H7 (cell line): ENCODE measurements around the gene LMNB1. TPM values are rescaled to one million over a fixed set of nuclear protein-coding genes. Genes with fewer than 3 reads are reported as not detected.
A peak's percentile ranks its signal among the peaks of the same experiment; 100 is the strongest.

Source experiments
- DNase-seq: peaks from one replicate; pipeline ENCODE4 v3.0.0; 2012
- H3K27me3 ChIP-seq: 2 replicates; pipeline ENCODE4 v1.6.0; 2011; ENCODE audit warnings: mild to moderate bottlenecking, low read length; ENCODE audit not compliant: control insufficient read depth, insufficient read depth
- H3K36me3 ChIP-seq: replicated peaks from 2 replicates; pipeline ENCODE4 v1.5.1; 2011; ENCODE audit warnings: low read length; ENCODE audit not compliant: control insufficient read depth, insufficient read depth
- H3K4me3 ChIP-seq: 2 replicates; pipeline ENCODE4 v1.5.1; 2011; ENCODE audit warnings: low read depth, mild to moderate bottlenecking, control low read depth, low read length, moderate library complexity; ENCODE audit not compliant: insufficient read depth
- total RNA-seq: library from RNA; depleted of rRNA; stranded (reverse); fragments of >200 nt; shearing (Covaris generic); gene quantifications from 2 replicates; pipeline ENCODE4 v1.2.3, GENCODE V29; 2014; rRNA removed

The LMNB1 gene
- total RNA-seq, 1 experiment from 2014 or later: 174 TPM

DNA sequence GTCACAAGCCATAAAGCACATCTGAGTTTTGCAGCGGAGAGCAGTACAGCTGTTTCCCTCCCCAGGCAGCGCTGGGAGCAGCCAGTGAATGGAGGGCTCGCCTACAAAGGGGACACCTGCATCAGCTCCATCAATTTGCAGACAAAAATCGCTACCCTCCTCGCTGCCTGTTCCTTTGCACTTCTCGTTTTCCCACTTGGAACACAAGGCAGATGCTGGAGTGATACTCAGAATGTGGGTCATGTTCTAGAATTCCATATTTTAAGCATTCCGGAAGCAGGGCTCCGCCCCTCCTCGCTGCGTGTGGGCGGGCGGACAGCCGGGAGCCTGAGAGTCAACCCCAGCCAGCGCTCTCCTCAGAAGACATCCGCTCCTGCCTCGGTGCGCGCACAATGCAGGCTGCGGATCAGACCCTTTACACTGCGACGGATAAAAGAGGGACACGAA is 92.1 kb downstream of the LMNB1 start:
- H3K36me3 ChIP-seq: no peaks in the 10 kb centered on the region
- peak; percentile 84 for DNase-seq
- H3K27me3 ChIP-seq: no peaks in the 10 kb centered on the region
- H3K4me3 ChIP-seq: peak overlapping the region; percentile 14; the same call in 1 of the 2 replicates

DNA sequence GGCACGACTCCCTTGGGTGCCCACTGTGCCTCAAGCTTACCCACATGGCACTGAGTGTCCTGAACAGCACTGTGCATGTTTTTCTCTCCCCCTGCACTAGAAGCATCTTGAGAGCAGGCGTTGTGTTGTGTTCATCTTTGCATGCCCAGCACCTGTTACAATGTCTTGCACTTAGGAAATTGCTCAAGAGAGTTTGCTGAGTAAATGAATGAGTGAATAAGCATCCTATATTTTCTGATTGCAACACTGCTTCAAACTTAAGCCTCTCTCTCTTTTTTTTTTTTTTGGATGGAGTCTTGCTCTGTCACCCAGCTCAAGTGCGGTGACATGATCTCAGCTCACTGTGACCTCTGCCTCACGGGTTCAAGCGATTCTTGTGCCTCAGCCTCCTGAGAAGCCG is 94.5 kb downstream of the LMNB1 start:
- DNase-seq: no peak
- Histone ChIP-seq H3K27me3 (no peaks in the 10 kb centered on the region), H3K4me3 (no peak overlapping the region), H3K36me3 (no peaks in the 10 kb centered on the region)

DNA sequence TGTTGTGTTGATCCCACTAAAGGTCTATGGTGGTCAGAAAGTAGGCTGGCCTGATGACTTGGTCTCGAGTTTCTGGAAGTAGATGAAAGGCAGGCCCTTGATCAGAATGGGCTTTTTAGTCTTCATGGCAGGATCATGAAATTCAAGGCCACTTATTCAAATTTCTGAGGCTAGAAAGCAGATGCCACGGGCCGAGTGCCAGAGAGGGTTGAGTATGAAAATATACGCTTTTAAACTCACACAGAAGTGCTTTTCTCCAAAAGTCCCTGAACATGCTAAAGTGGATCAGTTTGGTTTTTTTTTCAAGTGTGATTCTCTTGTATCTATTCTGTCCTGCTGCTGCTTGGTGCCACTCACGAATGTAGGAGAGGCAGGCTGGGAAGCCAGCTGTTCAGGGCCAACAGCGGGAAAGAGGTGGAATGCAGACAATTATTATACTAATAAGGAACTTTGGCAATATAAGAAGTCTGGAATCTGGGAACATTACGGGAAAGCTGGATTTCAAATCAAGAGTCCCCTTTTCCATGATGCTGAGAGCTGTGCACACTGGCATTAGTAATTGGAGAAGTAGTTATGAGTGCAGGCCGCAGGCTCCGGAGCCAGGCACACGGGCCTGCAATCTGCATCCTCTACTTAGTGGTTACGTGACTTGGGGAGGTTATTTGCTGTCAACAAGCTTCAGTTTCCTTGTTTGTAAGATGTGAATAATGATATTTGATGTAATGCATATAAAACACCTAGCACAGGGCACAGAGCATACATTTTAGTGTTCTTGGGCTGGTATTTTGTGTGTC is 95.8 kb downstream of the LMNB1 start:
- no peak for DNase-seq
- no peak overlapping the region for H3K4me3 ChIP-seq
- H3K36me3 ChIP-seq: no peaks in the 10 kb centered on the region
- H3K27me3 ChIP-seq: no peaks in the 10 kb centered on the region

DNA sequence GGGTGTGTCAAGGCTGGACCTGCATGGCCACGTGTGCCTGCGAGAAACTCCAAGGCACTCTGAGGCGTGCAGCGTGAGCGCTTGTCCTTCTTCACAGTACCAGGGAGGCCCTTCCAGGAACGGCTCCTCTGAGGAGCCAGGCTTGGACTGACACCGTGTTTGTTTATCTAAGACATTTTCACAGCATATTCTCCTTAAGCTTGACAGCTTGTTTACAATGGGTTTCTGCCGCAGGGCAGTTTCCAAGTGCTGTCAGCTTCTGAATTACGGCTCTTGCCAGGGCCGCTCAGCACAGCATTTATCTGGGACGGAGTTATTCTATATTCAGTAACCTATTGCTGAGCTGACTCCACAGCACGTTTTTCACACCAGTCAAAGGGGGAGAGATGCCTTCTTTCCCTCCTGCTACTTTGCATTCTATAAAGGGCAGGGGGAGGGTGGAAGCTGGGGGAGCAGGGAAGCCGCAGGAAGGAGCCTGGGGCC is 98.4 kb downstream of the LMNB1 start:
- Histone ChIP-seq H3K4me3 (no peak overlapping the region), H3K36me3 (no peaks in the 10 kb centered on the region), H3K27me3 (no peaks in the 10 kb centered on the region)
- DNase-seq: no peak

DNA sequence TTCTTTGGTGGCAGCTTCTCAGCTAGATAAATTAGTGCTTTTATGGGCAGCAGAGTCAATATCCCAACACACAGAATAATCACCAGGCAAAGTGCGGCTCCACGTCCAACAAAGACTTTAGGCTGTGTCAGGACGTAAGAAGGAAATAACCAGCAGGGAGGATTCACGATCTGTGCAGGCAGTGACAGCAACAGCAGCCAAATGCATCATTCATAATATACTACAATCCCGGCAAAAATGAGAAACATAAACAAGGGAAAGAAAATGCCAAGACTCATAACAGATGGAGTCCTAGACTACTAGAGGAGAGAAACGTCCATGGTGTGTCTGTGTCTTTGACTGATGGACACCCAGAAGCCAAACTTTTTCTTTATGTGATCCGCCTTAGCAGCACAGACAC is 100.7 kb downstream of the LMNB1 start:
- Histone ChIP-seq H3K4me3 (no peak overlapping the region), H3K27me3 (no peaks in the 10 kb centered on the region), H3K36me3 (no peaks in the 10 kb centered on the region)
- no peak for DNase-seq

DNA sequence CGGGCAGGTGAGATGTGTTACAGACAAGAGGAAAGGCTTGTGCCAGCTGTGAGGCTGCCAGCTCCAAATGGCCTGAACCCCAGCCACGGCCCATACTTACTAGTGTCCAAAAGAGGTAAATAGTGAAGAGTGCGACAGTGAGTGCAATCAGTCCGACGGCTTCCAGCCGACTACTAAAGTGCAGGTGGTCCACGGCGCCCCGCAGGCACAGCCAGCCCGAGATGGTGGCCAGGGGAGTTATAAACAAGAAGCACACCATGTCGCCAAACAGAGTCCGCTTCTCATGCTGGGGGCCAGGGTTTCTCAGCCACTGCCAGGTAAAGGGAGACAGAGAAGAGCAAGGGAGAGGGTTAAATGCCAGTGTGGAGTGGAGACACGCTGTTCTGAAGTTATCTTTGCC is 101.1 kb downstream of the LMNB1 start:
- no peak overlapping the region for H3K4me3 ChIP-seq
- no peak for DNase-seq
- H3K36me3 ChIP-seq: no peaks in the 10 kb centered on the region
- H3K27me3 ChIP-seq: no peaks in the 10 kb centered on the region

DNA sequence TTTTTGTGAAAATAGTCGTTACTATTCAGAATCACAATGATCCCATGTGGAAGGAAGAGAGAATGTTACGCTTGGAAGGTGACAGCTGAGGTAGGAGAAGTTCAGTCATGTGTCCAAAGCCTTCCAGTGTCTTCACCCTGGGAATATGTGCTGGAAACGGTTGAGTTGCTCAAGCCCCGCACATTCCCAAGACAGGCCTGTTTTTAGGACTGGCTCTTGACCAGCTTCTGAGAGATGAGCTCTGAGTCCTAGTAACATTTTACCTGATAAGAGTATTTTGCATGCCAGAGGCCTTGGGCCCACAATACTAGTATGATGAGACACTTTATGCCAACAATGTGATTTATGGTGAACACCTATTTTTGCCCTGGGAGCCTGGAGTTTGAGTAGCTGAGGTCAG is 101.7 kb downstream of the LMNB1 start:
- Histone ChIP-seq H3K4me3 (no peak overlapping the region), H3K36me3 (no peaks in the 10 kb centered on the region), H3K27me3 (no peaks in the 10 kb centered on the region)
- DNase-seq: no peak

DNA sequence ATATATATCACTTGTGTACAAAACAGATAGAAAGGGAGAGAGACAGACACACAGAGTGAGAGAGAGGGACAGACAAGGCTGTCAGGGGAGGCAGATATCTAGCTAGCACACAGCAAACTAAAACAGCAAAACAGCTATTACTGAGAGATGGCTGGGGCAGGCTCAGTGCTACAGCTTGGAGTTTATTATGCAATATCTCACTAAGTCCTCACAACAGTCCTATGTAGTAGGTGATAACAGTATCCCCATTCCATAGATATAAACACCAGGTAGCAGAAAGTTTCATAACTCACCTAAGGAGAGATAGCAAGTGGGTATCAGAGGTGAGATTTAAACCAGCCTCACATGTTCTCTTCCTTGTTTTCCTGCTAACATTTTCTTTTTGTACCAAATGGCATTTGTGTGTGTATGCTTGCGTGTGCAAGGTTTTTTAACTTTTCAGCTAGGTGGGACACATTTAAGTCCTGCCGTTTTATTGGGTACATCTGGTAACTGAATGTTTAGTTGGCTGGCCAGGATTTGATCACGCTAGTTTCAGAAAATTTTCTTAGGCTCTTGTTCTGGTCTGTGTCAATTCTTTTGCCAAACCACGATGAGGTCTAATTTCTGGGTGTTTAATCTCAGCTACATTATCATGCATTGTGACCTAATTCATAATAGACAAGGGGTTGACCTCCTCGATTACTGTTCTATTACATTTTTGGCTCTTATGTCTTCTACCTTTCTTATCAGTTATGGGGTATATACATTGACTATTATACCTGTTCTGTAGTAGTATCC is 105.1 kb downstream of the LMNB1 start:
- no peaks in the 10 kb centered on the region for H3K36me3 ChIP-seq
- no peaks in the 10 kb centered on the region for H3K27me3 ChIP-seq
- DNase-seq: no peak

DNA sequence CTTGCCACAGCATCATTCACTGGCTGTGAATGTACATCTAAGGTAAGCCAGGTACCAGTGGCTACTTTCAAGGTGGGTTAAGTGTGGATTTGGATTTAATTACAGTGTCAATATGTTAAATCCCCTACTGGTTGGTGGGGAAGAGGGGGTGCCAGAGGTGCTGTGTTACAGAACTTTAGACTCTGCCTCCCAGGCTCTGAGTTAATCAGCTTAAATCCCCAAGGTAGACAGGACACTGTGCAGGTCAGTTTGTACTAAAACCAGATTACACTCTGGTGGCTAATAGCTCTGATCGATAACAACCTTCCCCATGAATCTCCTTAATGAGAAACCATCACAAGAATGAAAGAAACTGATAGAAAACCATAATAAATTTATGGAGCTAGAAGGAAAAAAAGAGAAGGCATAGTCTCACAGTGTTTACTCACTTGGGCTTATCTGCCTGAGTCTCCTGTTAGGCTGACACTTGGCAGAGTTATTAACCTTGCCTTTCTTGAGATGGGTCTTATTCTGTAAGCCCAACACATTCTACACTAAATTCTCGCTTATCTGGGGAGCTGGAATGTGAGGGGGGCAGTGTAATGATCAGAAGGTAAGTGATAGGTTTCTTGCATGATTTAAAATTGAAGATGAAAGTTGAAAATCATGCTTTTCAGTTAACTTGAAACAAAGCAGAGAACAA is 106.8 kb downstream of the LMNB1 start:
- H3K4me3 ChIP-seq: no peak overlapping the region
- H3K36me3 ChIP-seq: no peaks in the 10 kb centered on the region
- no peaks in the 10 kb centered on the region for H3K27me3 ChIP-seq
- no peak for DNase-seq

More for the DNA sequence above, 105.1 kb downstream of the LMNB1 start:
- H3K4me3 ChIP-seq: no peak overlapping the region

DNA sequence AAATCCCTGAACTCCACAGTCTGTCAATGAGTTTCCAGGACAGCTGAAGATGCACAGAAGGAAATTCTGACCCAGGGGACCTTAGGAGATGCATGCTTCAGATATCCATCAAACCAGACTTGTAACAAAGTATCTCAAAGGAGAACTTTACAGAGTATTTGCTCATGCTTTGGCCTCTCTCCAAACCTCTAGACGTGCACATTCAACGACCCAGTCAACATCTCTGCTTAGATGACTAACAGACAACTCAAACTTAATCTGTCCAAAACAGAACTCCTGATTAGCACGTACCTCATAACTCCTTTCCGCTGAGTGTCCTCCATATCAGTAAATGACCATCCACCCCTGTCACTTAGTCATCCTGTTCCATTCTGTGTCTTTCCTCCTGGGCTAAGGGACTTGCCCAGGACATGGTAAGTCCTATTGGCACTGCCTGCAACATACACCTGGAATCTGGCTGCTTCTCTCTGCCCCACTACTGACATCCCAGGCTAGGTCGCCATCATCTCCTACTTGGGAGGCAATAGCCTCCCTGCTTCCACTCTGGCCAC is 107.4 kb downstream of the LMNB1 start:
- no peak for DNase-seq
- no peaks in the 10 kb centered on the region for H3K36me3 ChIP-seq
- H3K4me3 ChIP-seq: no peak overlapping the region
- no peaks in the 10 kb centered on the region for H3K27me3 ChIP-seq

Other genes starting within 250 kb of the LMNB1 start
- 60.6 and 64.3 TPM in 2 replicates for gene ALDH7A1, start 181.9 kb upstream of the LMNB1 start, total RNA-seq
- 26.2 and 43.1 TPM in 2 replicates for gene PHAX, start 176.2 kb upstream of the LMNB1 start, total RNA-seq